Right forelimb (tissue), 1 donor: ENCODE data around the gene POC1B.

ENCODE experiments used
- DNase-seq: peaks from one replicate; pipeline ENCODE4 v3.0.0-alpha.2; 2018

POC1B gene

DNA sequence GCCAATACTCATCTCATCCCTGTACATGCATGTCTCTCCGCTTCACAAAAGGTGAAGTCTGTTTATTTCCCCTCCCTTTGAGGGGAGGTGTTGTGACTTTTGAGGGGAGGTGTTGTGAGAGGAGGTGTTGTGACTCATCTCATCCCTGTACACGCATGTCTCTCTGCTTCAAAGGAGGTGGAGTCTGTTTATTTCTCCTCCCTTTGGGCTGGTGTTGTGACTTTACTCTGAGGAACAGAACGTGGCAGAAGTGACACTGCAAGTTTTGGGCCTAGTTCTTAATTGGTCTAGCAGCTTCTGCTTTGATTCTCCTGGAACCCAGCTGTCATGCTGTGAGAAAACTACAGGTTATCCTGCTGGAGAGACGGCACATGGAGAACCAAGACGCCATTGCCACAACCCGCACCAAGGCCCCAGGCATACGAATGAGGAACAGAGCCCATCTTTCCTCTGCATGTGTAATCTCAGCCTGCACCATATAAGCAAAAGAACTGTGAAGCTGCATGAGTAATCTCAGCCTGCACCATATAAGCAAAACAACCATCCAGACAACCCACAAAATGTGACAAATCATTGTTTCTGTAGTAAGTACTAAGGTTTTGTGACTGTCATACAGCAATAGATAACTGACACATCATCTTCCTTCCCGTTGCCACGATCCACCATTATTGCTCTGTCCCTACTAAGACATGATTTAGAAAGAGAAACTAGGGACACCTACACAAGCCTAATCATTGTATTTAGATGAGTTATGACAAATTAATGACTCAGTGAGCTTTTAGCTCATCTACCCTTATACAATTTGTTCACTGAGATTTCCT lies 31.2 kb downstream of the POC1B start:
- DNase-seq = no peak

DNA sequence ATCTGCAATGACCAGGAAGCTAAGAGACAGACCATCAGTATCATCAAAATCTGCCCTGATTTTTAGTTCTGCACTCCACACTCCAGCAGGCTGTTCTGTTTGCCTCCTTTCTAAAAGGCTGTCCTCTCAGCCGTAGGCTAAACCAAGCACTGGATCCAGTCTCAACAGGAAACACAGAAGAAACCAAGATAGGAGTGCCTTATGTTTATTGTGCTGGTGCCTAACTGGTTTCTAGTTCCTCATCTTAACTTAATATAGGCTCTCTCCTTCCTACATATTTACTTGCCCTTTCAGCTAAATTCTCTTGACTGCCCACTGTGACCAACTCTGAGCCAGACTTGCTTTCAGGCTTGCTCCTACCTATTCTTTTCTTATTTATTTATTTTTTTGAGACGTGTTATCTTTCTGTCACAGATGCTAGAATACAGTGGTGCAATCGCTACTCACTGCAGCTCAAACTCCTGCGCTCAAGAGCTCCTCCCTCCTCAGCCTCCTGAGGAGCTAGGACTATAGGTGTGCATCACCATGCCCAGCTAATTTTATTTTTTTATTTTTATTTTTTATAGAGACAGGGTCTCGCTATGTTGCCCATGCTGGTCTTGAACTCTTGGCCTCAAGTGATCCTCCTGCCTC lies 32.1 kb downstream of the POC1B start:
- no peak for DNase-seq

DNA sequence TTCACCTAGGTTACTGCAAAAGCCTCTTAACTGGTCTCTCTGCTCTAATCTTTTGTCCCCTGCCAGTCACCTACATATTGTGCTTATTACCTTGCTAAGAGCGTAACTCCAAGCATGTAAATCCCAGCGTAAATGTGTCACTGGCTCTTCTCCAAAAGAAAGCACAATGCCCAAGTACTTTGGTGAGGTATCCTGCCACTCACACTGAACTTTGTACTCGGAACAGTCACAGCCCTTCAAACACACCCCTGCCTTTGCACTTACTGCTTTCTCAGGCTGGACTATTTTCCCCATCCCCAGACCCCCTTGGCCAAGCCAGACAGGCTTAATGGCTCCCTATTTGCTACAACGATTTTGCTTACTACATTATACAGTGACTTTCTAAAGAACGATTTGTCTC lies 33.0 kb downstream of the POC1B start:
- DNase-seq = no peak

DNA sequence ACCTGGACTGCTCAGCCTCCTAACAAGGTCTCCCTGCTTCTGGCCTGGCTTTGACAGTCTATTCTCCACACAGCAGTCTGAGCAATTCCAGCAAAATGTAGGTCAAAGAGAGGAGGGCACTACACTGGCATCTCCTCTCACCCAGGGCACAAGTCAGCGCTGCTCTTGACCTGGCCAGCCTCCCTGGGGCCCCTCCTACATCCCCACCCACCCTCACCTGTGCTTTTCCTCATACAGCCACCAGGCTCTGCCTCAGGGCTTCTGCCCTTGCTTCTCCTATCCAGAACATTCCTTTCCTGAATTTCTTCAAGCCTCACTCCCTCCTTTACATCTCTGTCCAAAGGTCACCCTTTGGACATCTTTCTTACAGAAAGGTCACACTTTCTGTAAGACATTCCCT lies 34.9 kb downstream of the POC1B start:
- DNase-seq = no peak

DNA sequence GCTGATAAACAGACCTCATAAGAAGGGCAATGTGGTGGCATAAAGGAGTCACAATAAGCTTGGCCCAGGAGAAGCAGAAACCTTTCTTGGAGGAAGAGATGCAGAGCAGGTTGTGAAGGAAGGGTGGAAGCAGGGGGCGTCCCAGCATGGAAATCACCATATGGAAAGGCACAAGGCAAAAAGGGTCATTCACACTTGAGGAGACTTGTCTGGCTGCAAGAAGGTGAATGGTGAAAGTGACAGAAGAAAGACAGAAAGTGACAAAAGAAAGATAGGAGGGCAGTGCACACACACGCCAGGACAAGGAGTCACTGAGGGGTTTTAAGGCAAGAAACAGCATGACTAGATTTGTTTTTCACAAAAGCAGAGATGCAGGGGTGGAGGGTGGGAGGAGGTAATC lies 39.6 kb downstream of the POC1B start:
- no peak for DNase-seq

DNA sequence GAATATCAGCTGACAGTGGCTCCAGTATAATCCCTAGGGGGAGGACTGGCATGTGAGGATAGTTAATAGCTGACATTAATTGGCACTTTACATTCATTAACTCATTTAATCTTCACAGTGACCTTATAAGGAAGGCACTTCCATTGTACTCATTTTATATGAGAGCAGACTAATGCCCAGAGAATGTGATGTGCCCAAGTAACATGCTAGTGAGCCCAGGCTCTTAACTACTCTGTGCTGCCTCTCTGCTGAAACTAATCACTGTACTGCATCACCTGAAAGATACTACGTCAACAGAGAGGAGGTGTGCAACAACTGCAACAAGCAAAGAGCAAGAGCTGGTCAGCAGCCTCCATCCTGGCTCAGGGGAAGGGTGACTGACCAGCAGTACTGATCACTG lies 41.4 kb downstream of the POC1B start:
- no peak for DNase-seq

DNA sequence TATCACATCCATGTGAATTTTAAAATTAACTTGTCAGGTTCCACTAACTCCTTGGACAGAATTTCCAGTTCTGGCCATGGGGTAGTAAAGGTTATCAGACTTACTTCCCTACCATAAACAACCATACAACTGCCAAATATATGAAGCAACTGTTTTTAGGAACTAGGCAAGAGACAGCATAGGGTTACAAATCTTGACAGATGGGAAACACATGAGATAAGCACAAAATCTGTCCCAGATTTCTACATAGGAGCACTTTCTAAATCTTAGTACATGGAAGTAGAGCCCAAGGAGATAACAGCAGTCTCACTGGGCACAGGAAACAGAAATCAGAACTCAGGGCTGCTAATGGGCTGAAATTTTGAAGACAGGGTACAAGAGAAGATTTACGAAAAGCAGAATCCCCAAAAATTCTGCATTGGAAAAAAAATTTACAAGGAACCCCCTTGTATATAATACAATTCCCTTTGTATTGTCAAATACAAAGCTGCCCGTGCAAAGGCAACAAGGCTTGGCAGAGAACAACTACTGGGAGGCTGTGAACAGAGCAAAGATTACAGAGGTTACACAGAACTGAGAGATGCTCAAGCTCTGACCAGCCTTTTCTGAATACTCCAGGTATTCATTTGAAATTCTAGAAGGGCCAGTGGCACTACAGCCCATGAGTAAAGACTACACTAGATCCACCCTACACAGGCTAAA lies 44.5 kb downstream of the POC1B start:
- DNase-seq = no peak

DNA sequence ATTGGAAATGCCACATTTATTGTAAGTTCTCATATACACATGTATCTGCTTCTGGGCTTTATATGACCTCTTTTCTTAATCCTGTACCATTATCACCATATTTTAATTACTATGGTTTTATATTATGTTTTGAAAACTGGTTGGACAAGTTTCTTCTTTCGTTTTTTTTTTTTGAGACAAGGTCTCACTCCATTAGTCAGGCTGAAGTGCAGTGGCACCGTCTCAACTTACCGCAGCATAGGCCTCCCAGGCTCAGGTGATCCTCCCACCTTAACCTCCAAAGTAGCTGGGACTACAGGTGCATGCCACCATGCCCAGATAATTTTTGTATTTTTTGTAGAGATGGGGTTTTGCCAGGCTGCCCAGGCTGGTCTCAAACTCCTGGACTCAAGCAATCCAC lies 45.9 kb downstream of the POC1B start:
- DNase-seq = no peak

DNA sequence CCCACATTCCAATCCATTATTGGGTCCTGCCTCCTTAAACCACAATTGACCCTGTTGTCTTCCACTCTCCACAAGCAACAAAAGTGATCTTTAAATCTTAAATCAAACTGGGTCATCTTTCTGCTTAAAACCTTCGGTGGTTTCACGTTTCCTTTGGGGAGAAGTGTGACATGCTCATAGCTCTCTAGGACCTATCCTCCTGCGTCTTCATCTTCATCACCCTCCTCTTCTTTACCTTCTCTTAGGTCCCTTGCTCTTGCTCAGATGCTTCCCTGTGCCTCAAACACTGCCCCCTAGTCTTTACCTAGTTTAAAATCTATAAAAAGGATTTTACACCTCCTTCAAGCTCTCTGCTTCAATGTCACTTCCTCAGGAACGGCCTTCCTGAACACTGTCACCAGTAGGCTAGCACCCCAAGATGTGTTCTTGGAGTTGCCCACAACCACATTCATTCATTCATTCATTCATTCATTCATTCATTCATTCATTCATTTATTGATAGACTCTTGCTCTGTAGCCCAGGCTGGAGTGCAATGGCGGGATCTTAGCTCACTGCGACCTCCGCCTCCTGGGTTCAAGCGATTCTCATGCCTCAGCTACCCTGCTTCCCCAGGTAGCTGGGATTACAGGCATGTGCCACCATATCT lies 48.1 kb downstream of the POC1B start:
- no peak for DNase-seq

DNA sequence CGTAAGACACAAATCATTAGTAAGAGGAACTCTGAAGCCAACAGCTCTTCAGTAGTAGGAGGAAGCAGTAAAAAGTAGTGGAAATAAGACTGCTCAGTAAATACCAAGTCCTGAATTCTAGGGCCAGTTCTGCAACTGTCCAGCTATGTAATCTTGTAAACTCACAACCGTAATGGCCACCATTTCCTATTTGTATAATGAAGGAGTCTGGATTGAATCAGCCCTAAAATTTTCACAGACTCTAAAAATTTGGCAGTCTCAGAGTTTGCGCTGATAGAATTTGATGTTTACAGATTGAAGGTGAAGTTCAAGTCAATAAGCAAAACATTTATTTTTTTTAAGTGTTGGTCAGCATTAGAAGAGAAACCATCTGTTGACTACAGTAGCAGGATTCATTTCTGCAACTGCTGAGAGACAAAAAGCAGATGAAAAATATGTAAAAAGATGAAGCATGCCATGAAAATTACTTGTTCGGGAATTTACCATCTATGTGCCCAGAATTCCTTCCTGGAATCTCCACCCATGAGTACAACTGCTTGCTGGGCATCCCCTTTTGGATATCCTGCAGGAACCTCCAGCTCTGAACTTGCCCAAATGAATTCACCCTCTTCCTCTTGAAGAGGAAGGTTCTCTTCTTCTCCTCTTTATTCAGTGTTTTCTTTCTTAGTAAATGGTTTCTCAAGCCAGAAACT lies 48.8 kb downstream of the POC1B start:
- no peak for DNase-seq

DNA sequence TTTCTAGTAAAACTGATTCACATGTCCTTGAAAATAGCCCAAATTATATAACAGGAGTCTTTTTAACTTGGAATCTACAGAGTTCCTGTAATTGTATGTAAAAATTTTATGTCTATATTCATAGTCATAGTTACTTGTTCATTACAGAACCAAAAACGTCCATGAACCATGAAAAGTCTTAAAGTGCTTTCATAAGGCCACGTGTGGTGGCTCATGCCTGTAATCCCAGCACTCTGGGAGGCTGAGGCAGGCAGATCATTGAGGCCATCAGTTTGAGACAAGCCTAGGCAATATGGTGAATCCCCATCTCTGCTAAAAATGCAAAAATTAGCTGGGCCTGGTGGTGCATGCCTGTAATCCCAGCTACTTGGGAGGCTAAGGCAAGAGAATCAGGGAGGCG lies 49.6 kb downstream of the POC1B start:
- DNase-seq = no peak

DNA sequence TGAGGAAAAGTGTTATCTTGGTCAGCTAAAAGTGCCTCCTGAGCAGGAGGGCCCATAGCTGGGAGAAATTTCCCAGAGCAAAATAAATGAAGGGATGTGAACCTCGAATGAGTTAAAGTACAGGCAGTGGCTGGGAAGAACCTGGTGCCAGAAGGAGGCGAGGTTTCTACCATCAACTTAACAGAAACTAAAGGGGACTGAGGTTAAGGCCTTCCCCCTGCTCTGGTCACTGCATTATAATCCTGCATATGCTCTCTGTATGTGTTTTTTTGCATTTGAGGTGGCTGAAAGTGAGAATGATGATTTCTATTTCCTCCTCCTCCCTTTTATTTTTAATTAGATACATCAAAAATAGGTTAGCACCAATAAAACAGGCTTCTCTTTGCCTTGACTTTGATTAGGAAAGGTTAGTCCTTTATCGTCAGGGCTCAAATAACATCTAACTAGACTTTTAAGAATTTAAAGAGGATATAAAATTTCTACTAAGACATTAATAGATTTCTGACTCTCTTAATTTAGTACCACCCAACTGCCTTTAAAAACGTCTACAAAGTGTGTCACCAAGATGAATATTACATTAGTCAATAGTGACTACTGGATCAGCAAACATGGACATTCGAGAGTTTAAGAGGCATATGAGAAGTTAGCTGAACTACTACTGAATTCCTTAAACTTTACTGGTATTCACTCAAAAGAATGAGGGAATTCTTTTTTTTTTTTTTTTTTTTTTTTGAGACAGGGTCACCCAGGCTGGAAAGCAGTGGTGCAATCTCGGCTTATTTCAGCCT lies 50.5 kb downstream of the POC1B start:
- DNase-seq = no peak

DNA sequence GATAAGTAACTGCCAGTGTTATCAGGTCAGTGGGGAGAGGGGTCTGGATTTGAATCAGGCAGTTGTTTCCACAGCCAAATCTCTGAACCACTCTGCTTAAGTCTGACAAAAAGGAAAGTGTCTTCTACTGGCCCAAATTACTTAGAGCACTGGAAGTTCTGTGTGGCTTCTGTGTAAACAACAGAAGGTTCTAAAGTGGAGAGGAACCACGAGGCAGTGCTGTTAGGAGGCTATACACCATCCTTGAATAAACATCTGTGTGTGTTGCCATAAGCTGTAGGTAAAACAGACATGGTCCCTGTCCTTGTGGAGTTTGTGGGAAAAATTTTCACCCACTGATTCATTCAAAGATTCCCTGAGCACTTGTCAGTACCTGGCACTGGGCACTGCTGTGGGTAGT lies 51.2 kb downstream of the POC1B start:
- no peak for DNase-seq

DNA sequence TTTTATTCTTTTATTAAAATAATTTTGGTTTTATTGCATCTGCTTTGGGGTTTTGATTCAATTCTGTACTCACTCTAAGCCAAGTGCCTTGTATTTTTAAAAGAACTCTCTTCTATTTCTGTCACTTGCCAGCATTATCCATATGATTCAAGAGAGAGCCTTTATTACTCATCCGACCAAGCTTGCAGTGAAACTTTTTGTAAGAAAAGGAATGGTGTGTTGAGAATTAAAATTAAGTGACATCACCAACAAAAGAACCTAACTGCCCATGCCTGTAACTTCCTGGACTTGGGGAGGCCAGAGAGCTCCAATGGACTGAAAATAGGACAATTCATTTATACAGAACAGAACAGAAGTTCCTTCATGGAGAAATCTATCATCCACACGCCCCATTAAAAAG lies 53.3 kb downstream of the POC1B start:
- DNase-seq = no peak

DNA sequence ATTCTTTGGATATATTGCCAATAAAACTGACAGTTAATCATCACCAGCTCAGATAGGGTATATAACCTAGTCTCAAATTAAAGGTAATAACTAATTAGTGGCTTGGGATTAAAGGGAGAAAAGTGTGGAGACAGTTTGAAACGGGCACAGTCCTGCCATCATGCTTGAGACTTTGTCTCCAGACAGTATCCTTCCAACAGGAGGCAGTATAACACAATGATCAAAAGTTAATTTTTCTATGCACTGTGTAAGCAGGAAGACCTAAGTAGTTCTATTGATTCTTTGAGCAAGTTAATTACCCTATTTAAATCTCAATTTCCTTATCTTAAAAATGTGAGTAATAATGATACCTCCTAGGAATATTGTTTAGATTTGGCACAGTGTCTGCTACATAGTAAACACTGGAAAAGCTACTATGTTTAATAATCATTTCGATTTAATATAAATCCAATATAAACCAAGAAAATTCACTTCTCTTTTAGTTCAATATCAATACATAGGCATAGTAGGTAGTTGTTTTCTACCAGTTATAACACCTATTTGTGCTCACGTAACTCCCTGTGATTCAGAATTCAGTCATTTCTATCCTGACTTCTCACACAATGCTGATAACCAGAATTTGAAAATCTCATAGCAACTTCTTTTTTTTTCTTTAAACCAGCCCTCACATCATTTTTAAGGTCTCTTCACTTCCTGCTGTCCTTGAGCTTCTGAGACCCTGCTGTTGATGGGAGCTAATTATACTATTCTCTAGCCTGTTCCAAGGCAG lies 54.9 kb downstream of the POC1B start:
- DNase-seq = no peak

DNA sequence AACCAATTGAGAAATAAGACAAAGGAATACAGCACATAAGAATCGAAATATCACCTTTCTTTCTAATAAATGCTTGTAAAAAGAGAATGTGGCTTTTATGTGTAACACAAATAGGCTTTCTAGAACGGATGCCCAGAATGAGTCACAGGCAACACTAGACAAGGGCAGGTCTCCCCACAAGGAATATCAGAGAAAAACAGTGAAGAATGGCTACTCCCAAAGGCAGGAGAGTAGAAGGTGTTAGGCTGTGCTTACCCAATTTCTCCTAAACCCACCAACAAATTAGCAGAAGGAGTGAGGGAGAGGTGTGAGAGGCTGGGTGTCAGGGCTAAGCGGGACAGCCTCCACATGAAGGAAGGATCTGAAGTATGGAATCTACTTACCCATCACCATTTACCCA lies 56.5 kb downstream of the POC1B start:
- no peak for DNase-seq

DNA sequence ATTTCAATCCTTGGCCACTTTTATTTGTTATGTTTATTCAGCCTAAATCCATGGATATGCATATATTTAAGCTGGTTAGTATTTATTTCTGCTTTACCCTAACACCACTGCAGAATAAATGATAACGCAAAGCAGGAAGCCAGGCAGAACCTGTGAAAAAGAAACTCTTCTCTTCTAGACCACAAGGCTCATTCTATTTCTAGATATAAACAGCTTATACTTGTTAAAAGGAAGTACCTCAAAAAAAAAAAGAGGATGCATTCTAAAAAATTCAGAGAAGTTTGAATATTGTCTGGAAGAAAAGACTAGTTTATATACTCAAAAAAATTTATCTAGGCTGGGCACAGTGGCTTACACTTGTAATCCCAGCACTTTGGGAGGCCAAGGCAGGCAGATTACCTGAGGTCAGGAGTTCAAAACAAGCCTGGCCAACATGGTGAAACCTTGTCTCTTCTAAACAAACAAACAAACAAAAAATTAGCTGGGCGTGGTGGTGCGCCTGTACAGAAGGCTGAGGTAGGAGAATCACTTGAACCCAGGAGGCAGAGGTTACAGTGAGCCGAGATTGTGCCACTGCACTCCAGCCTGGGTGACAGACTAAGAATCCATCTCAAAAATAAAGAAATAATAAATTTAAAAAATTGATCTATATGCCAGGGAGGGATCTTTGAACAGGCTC lies 57.1 kb downstream of the POC1B start:
- no peak for DNase-seq

DNA sequence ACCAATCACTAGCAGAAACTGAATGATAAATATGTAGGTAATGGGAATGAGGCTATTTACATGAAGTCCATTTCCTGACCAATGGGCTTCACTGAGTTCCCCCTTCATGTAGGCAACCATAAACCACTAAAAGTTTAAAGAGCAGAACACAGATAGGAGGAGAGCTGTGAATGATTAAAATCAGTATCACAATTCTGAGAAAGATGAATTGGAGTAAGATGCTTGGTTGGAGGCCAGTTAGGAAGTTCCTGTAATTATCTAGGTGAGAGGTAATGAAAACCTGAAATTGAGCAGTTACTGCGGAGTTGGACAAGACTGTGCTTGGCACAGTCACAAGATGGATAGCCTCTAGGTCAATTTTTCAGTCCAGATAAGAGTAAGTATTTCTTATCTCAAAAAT lies 57.8 kb downstream of the POC1B start:
- DNase-seq = no peak

DNA sequence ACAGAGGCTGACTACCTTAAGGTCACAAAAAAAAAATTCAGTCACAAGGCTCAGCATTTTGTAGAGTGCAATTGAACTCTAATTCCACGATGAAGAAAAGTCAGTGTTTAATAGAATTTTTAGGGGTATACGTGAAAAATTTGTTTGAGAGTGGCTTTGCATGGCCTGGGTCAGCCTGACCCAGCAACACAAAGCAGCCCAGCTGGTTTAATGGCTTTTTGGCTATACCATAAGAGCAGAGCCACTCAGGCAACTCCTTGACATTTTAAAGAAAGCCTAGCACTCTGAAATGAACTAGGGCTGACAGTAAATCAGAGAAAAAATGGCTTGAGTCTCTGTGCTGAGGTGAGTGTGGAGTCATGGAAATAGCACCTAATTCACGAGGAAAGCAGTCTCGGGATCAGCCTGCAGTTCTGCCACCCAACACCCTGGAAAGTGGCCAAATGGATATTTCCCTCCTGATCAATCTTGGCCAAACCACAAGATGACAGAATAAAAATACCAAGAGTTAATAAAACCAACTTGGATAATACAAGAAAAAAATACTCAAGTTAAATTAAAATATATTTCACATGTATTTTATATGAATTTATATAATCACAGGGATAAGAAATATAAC lies 60.8 kb downstream of the POC1B start:
- DNase-seq = no peak
